Hepatocyte (in vitro differentiated cells): ENCODE measurements around the gene CD19.

ENCODE experiments used
- EZH2 ChIP-seq: fragments of 200-600 bp; sonication (generic); IDR thresholded peaks from 2 replicates; pipeline ENCODE4 v1.6.1; 2016; ENCODE audit warnings: antibody characterized with exemption, mild to moderate bottlenecking, borderline replicate concordance
- EZH2phosphoT487 ChIP-seq: fragments of 200-600 bp; sonication (generic); IDR thresholded peaks from one replicate; pipeline ENCODE4 v1.6.1; 2018; ENCODE audit warnings: antibody characterized with exemption, mild to moderate bottlenecking, low read depth, moderate library complexity; ENCODE audit not compliant: unreplicated experiment, severe bottlenecking
- TF ChIP-seq, protein P1 (sequence below): fragments of 200-600 bp; sonication (generic); IDR thresholded peaks from 2 replicates; pipeline ENCODE4 v1.5.1; 2016; ENCODE audit warnings: antibody characterized with exemption, mild to moderate bottlenecking; ENCODE audit not compliant: poor library complexity

DNA sequence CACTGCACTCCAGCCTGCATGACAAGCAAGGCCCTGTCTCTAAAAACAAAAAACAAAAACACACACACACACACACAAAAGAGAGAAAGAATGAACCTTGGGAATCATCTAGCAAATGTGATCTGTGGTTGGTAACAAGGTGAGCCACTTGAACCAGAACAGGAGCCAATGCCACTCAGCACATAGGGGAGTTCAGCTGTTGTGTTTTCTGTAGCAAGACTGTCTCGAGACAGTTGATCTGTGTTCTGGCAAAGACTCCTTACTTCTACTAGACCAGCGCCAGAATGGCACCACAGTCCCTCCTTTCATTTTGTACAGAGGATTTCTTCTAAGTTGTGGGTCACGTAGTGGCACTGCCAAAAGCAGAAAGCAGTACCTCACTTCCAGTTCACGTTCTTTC lies 32.8 kb upstream of the CD19 start:
- TF ChIP-seq, protein P1, sequence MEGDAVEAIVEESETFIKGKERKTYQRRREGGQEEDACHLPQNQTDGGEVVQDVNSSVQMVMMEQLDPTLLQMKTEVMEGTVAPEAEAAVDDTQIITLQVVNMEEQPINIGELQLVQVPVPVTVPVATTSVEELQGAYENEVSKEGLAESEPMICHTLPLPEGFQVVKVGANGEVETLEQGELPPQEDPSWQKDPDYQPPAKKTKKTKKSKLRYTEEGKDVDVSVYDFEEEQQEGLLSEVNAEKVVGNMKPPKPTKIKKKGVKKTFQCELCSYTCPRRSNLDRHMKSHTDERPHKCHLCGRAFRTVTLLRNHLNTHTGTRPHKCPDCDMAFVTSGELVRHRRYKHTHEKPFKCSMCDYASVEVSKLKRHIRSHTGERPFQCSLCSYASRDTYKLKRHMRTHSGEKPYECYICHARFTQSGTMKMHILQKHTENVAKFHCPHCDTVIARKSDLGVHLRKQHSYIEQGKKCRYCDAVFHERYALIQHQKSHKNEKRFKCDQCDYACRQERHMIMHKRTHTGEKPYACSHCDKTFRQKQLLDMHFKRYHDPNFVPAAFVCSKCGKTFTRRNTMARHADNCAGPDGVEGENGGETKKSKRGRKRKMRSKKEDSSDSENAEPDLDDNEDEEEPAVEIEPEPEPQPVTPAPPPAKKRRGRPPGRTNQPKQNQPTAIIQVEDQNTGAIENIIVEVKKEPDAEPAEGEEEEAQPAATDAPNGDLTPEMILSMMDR, result no peak
- TF ChIP-seq EZH2phosphoT487, result no peak
- TF ChIP-seq EZH2, result no peak
